ENCODE measurements around the gene CPLX1. TPM values are rescaled to one million over a fixed set of nuclear protein-coding genes. Genes with fewer than 3 reads are reported as not detected.

The CPLX1 gene
- total RNA-seq, 3 donors from 2014 or later = 0.16 to 2.6 (median 1.2) TPM

GRCh38 chr4:870951-871350 is 45.0 kb upstream of the CPLX1 start:
- no peak for TF ChIP-seq POLR2AphosphoS5 (IDR thresholded peaks at IDR 0.05)
- TF ChIP-seq CTCF (IDR thresholded peaks at IDR 0.05) = no peak
- no peak for TF ChIP-seq POLR2A (IDR thresholded peaks at IDR 0.05)
- no peaks in the 10 kb centered on the region for H3K9me3 ChIP-seq
- intact Hi-C loops (cut with DNase I; ENCODE audit: low total_unique reads) = no loop called here

GRCh38 chr4:869776-870175 is 43.8 kb upstream of the CPLX1 start:
- no peak overlapping the region for H3K4me3 ChIP-seq
- H3K9me3 ChIP-seq = no peaks in the 10 kb centered on the region
- no peak for DNase-seq (ENCODE audit: low spot score in 2 of 2)
- intact Hi-C loops (cut with DNase I; ENCODE audit: low total_unique reads) = no loop called here
- H3K4me1 ChIP-seq = no peaks in the 10 kb centered on the region
- H3K27me3 ChIP-seq = no peaks in the 10 kb centered on the region
- no peaks in the 10 kb centered on the region for H3K36me3 ChIP-seq
- H3K27ac ChIP-seq = no peak overlapping the region
- TF ChIP-seq CTCF (IDR thresholded peaks at IDR 0.05) = no peak
- TF ChIP-seq POLR2A (IDR thresholded peaks at IDR 0.05) = no peak
- TF ChIP-seq POLR2AphosphoS5 (IDR thresholded peaks at IDR 0.05) = no peak

More at GRCh38 chr4:870951-871350, 45.0 kb upstream of the CPLX1 start:
- Histone ChIP-seq H3K27ac (no peak overlapping the region), H3K4me1 (no peaks in the 10 kb centered on the region), H3K27me3 (no peaks in the 10 kb centered on the region), H3K4me3 (no peak overlapping the region), H3K36me3 (no peaks in the 10 kb centered on the region)
- no peak for DNase-seq (ENCODE audit: low spot score in 2 of 2)

GRCh38 chr4:868421-868820 is 42.5 kb upstream of the CPLX1 start:
- Histone ChIP-seq H3K27me3 (no peaks in the 10 kb centered on the region), H3K27ac (no peak overlapping the region), H3K9me3 (no peaks in the 10 kb centered on the region), H3K4me3 (no peak overlapping the region), H3K4me1 (no peaks in the 10 kb centered on the region), H3K36me3 (no peaks in the 10 kb centered on the region)
- DNase-seq (ENCODE audit: low spot score in 2 of 2) = no peak
- intact Hi-C loops (cut with DNase I; ENCODE audit: low total_unique reads) = no loop called here
- TF ChIP-seq POLR2A (IDR thresholded peaks at IDR 0.05) = no peak
- no peak for TF ChIP-seq POLR2AphosphoS5 (IDR thresholded peaks at IDR 0.05)
- no peak for TF ChIP-seq CTCF (IDR thresholded peaks at IDR 0.05)

GRCh38 chr4:867526-868250 is 41.8 kb upstream of the CPLX1 start:
- intact Hi-C loops (cut with DNase I; ENCODE audit: low total_unique reads) = no loop called here
- TF ChIP-seq POLR2AphosphoS5 (IDR thresholded peaks at IDR 0.05) (no peak), POLR2A (IDR thresholded peaks at IDR 0.05) (no peak), CTCF (IDR thresholded peaks at IDR 0.05) (no peak)
- Histone ChIP-seq H3K9me3 (peaks cover 0 to 4% of the 10 kb centered on the region in 2 donors), H3K36me3 (no peaks in the 10 kb centered on the region), H3K27ac (no peak overlapping the region), H3K27me3 (no peaks in the 10 kb centered on the region), H3K4me3 (no peak overlapping the region), H3K4me1 (no peaks in the 10 kb centered on the region)
- DNase-seq (ENCODE audit: low spot score in 2 of 2) = no peak

- intact Hi-C loops (cut with DNase I; ENCODE audit: low total_unique reads) = no loop called here
- Histone ChIP-seq H3K27ac (no peak overlapping the region), H3K27me3 (no peaks in the 10 kb centered on the region), H3K36me3 (no peaks in the 10 kb centered on the region), H3K4me3 (no peak overlapping the region), H3K4me1 (no peaks in the 10 kb centered on the region), H3K9me3 (peaks cover 0 to 6% of the 10 kb centered on the region in 2 donors)
- no peak for DNase-seq (ENCODE audit: low spot score in 2 of 2)
- no peak for TF ChIP-seq POLR2AphosphoS5 (IDR thresholded peaks at IDR 0.05)
Observed at GRCh38 chr4:866761-867390, 40.9 kb upstream of the CPLX1 start.
